Activated CD4-positive, alpha-beta memory T cell treated with anti-CD3 and anti-CD28 coated beads, Interleukin-2, amount 10 ng/mL, durations not matched to agents 7 days and 5 days (primary cell): ENCODE data around the gene P4HA2. TPM values are rescaled to one million over a fixed set of nuclear protein-coding genes. Genes with fewer than 3 reads are reported as not detected.
"Not testable (repeated sequence)": the region's sequence is repeated elsewhere in the genome, so short reads cannot be mapped to it uniquely, and the experiment has no call there.

Experiments used
- CTCF ChIA-PET: fragments of 350-600 bp; sonication (Branson Sonifier 250); formaldehyde crosslinking; loops from one replicate; lab custom pipeline; 2021; ENCODE audit warnings: antibody characterized with exemption, inconsistent platforms; lab: Charles Lee
- POLR2A ChIA-PET: fragments of 350-600 bp; sonication (Branson Sonifier 250); formaldehyde crosslinking; loops from one replicate; lab custom pipeline; 2021; ENCODE audit warnings: antibody characterized with exemption; lab: Charles Lee
- DNase-seq: peaks from one replicate; pipeline ENCODE4 v3.0.0-alpha.2; 2020
- H3K27ac Mint-ChIP-seq: one replicate; pipeline ENCODE4 v1.8.0; 2021; ENCODE audit warnings: mild to moderate bottlenecking, mixed read lengths
- H3K27me3 Mint-ChIP-seq: one replicate; pipeline ENCODE4 v1.8.0; 2021; ENCODE audit warnings: mixed read lengths
- H3K36me3 Mint-ChIP-seq: one replicate; pipeline ENCODE4 v1.8.0; 2021; ENCODE audit warnings: low read depth, mixed read lengths
- H3K4me1 Mint-ChIP-seq: one replicate; pipeline ENCODE4 v1.8.0; 2021; ENCODE audit warnings: mixed read lengths
- H3K4me3 Mint-ChIP-seq: one replicate; pipeline ENCODE4 v1.8.0; 2021; ENCODE audit warnings: mild to moderate bottlenecking, mixed read lengths
- H3K9me3 Mint-ChIP-seq: one replicate; pipeline ENCODE4 v1.8.0; 2021; ENCODE audit warnings: mixed read lengths
- total RNA-seq, 2 experiments: library from RNA; stranded (reverse); gene quantifications; one replicate each; pipeline ENCODE4 v1.2.3, GENCODE V29; 2021

Gene P4HA2
- total RNA-seq, 2 experiments from 2014 or later: 9.7 to 10.5 TPM

DNA sequence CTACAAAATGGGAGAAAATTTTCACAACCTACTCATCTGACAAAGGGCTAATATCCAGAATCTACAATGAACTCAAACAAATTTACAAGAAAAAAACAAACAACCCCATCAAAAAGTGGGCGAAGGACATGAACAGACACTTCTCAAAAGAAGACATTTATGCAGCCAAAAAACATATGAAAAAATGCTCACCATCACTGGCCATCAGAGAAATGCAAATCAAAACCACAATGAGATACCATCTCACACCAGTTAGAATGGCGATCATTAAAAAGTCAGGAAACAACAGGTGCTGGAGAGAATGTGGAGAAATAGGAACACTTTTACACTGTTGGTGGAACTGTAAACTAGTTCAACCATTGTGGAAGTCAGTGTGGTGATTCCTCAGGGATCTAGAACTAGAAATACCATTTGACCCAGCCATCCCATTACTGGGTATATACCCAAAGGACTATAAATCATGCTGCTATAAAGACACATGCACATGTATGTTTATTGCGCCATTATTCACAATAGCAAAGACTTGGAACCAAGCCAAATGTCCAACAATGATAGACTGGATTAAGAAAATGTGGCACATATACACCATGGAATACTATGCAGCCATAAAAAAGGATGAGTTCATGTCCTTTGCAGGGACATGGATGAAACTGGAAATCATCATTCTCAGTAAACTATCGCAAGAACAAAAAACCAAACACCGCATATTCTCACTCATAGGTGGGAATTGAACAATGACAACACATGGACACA is 65.9 kb downstream of the P4HA2 start:
- H3K36me3 Mint-ChIP-seq, POLR2A ChIA-PET, H3K27me3 Mint-ChIP-seq, CTCF ChIA-PET, H3K27ac Mint-ChIP-seq, H3K4me1 Mint-ChIP-seq, DNase-seq, H3K4me3 Mint-ChIP-seq: not testable (repeated sequence)
- H3K9me3 Mint-ChIP-seq: peaks cover 10% of the 10 kb centered on the region

GRCh38 chr5:132156413-132156812 is 71.2 kb downstream of the P4HA2 start:
- H3K27me3 Mint-ChIP-seq: peaks cover 12% of the 10 kb centered on the region
- no peak for DNase-seq
- peaks cover 27% of the 10 kb centered on the region for H3K9me3 Mint-ChIP-seq
- no peak overlapping the region for H3K4me3 Mint-ChIP-seq
- CTCF ChIA-PET: no interaction called here
- peaks cover 18% of the 10 kb centered on the region for H3K36me3 Mint-ChIP-seq
- H3K4me1 Mint-ChIP-seq: no peaks in the 10 kb centered on the region
- no peak overlapping the region for H3K27ac Mint-ChIP-seq
- POLR2A ChIA-PET: no interaction called here

DNA sequence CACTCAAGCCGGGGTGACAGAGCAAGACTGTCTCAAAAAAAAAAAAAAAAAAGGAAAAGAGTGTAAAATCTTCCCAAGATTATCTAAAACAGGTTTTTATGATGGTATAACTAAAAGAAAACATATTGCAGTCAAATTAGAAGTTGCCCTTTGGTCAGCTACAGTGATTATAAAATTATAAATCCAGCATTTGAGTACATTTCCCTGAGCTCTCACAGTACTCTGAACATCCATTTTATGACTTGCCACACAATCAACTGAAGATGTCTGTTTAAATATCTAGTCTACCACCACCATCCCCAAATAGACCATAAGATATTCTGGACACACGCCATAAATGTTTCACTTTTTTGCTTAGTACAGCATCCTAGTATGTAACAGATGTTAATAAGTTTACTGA is 77.1 kb downstream of the P4HA2 start:
- POLR2A ChIA-PET: no interaction called here
- Mint-ChIP-seq H3K27ac (no peak overlapping the region), H3K9me3 (peaks cover 15% of the 10 kb centered on the region), H3K27me3 (peaks cover 25% of the 10 kb centered on the region), H3K4me1 (no peaks in the 10 kb centered on the region), H3K36me3 (peaks cover 12% of the 10 kb centered on the region), H3K4me3 (no peak overlapping the region)
- no peak for DNase-seq
- CTCF ChIA-PET: interaction anchor here (0.7 kb wide), 1 partner anchor 1065 kb away, joined by 5 read pairs; no protein-coding TSS in a partner anchor

GRCh38 chr5:132147663-132148062 is 80.0 kb downstream of the P4HA2 start:
- peaks cover 10% of the 10 kb centered on the region for H3K36me3 Mint-ChIP-seq
- peaks cover 24% of the 10 kb centered on the region for H3K27me3 Mint-ChIP-seq
- H3K27ac Mint-ChIP-seq: no peak overlapping the region
- ChIA-PET POLR2A (no interaction called here), CTCF (interaction anchor here (1.2 kb wide), 1 partner anchor 91 kb away, joined by 3 read pairs; no protein-coding TSS in a partner anchor)
- H3K4me3 Mint-ChIP-seq: no peak overlapping the region
- DNase-seq: no peak
- no peaks in the 10 kb centered on the region for H3K4me1 Mint-ChIP-seq
- H3K9me3 Mint-ChIP-seq: peaks cover 21% of the 10 kb centered on the region

DNA sequence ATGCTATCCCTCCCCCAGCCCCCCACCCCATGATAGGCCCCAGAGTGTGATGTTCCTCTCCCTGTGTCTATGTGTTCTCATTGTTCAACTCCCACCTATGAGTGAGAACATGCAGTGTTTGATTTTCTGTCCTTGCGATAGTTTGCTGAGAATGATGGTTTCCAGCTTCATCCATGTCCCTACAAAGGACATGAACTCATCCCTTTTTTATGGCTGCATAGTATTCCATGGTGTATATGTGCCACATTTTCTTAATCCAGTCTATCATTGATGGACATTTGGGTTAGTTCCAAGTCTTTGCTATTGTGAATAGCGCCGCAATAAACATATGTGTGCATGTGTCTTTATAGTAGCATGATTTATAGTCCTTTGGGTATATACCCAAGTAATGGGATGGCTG is 82.3 kb downstream of the P4HA2 start:
- DNase-seq, H3K4me1 Mint-ChIP-seq, H3K4me3 Mint-ChIP-seq, CTCF ChIA-PET, H3K27ac Mint-ChIP-seq, POLR2A ChIA-PET: not testable (repeated sequence)
- Mint-ChIP-seq H3K27me3 (peaks cover 29% of the 10 kb centered on the region), H3K9me3 (peaks cover 21% of the 10 kb centered on the region), H3K36me3 (peaks cover 11% of the 10 kb centered on the region)

DNA sequence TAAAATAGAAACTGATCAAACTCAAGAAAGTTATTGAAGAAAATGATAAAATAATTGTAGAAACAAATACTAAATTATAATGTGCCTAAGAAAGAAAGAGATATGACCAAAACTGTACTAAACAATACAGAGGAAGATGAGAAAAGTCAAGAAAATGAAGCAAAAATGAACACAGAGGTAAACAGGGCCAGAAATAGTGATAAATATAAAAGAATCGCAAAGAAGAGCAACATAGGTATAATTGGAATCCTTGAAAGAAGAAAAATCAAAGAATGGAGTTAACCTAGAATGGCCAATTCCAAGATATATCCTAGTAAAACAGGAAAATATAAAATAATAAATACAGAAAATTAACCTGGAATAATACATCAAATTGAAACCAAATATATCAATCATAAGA is 84.5 kb downstream of the P4HA2 start:
- Mint-ChIP-seq H3K9me3 (peaks cover 26% of the 10 kb centered on the region), H3K36me3 (peaks cover 16% of the 10 kb centered on the region), H3K4me3 (no peak overlapping the region), H3K27me3 (peaks cover 42% of the 10 kb centered on the region), H3K4me1 (no peaks in the 10 kb centered on the region), H3K27ac (no peak overlapping the region)
- no peak for DNase-seq
- ChIA-PET POLR2A (no interaction called here), CTCF (no interaction called here)

DNA sequence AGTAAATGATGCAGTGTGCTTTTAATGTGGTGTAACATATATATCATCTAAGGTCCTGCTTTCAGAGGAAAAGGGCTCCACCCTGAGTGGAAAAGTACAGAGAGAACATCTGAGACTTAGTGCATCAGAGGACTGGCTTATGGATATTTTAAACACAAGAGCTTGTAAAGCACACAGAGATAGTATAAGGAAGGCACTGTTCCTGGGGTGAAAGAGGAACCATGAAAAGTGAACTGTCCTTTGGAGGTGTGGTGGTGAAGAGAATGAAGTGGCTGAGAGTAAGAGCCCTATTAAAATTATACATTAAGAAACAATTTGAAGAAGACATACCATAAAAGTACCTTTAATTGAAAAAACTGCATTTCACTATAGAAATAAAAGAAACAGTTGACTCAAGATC is 85.2 kb downstream of the P4HA2 start:
- Mint-ChIP-seq H3K36me3 (peaks cover 16% of the 10 kb centered on the region), H3K27ac (no peak overlapping the region), H3K4me3 (no peak overlapping the region), H3K9me3 (peaks cover 26% of the 10 kb centered on the region), H3K27me3 (peaks cover 40% of the 10 kb centered on the region), H3K4me1 (no peaks in the 10 kb centered on the region)
- CTCF ChIA-PET: no interaction called here
- POLR2A ChIA-PET: no interaction called here
- no peak for DNase-seq

Other genes starting within 250 kb of the P4HA2 start
- 10 to 100 TPM; 10.6 to 11.5 TPM for gene ACSL6, start 216.2 kb downstream of the P4HA2 start, total RNA-seq
- 1 to 10 TPM; 1.4 to 1.6 TPM for gene IL3, start 167.2 kb downstream of the P4HA2 start, total RNA-seq
- 10 to 100 TPM; 30.8 to 32.7 TPM for gene CSF2, start 154.1 kb downstream of the P4HA2 start, total RNA-seq
- gene PDLIM4, start 29.8 kb upstream of the P4HA2 start, total RNA-seq: not detected
- gene SLC22A4, start 66.5 kb upstream of the P4HA2 start, total RNA-seq: under 1 TPM; 0.10 to 0.28 TPM
- gene SLC22A5, start 141.9 kb upstream of the P4HA2 start, total RNA-seq: 1 to 10 TPM; 2.7 to 3.3 TPM